Tibial artery (tissue), 4 donors: ENCODE data around the gene LRRFIP1.

Experiments
- DNase-seq, 2 donors: peaks; one replicate each; pipeline ENCODE4 v3.0.0-alpha.2; 2019
- H3K27ac ChIP-seq, 2 donors: fragments of 200-600 bp; sonication (generic) in 1 of 2; 1 replicate in 1 of 2; 2 replicates in 1 of 2; pipeline ENCODE4 v1.5.1; 2018 to 2019; ENCODE audit warnings: mild to moderate bottlenecking in 1 of 2
- H3K27me3 ChIP-seq, 2 donors: fragments of 200-600 bp; sonication (generic) in 1 of 2; one replicate each; pipeline versions ENCODE4 v1.5.1 to v1.6.0; 2016 to 2019
- H3K36me3 ChIP-seq, 3 donors: fragments of 200-600 bp; sonication (generic) in 2 of 3; one replicate each; pipeline ENCODE4 v1.5.1; 2016 to 2019; ENCODE audit warnings: mild to moderate bottlenecking in 2 of 3
- H3K4me1 ChIP-seq, 4 donors: fragments of 200-600 bp; sonication (generic) in 2 of 4; 1 replicate in 3 of 4; 2 replicates in 1 of 4; pipeline ENCODE4 v1.5.1; 2016 to 2019
- H3K4me3 ChIP-seq, 2 donors: fragments of 200-600 bp; sonication (generic) in 1 of 2; 1 replicate in 1 of 2; 2 replicates in 1 of 2; pipeline ENCODE4 v1.5.1; 2018 to 2019; ENCODE audit warnings: mild to moderate bottlenecking in 2 of 2
- H3K9me3 ChIP-seq, 3 donors: fragments of 200-600 bp; sonication (generic) in 1 of 3; one replicate each; pipeline ENCODE4 v1.5.1; 2016 to 2019
- intact Hi-C: fragments of 100-400 bp; cut with DNase I; formaldehyde crosslinking; loops from one replicate; pipeline ENCODE4 v1.15.0; 2023; ENCODE audit warnings: low total_unique reads
- TF ChIP-seq, protein P1 (sequence below), 2 experiments: fragments of 200-600 bp in 1 of 2; fragments of 450-650 bp in 1 of 2; IDR thresholded peaks; one replicate each; pipeline ENCODE4 v1.5.1; 2017 to 2019; ENCODE audit warnings: antibody characterized with exemption in 2 of 2, mild to moderate bottlenecking in 1 of 2, moderate library complexity in 1 of 2

LRRFIP1 gene

DNA sequence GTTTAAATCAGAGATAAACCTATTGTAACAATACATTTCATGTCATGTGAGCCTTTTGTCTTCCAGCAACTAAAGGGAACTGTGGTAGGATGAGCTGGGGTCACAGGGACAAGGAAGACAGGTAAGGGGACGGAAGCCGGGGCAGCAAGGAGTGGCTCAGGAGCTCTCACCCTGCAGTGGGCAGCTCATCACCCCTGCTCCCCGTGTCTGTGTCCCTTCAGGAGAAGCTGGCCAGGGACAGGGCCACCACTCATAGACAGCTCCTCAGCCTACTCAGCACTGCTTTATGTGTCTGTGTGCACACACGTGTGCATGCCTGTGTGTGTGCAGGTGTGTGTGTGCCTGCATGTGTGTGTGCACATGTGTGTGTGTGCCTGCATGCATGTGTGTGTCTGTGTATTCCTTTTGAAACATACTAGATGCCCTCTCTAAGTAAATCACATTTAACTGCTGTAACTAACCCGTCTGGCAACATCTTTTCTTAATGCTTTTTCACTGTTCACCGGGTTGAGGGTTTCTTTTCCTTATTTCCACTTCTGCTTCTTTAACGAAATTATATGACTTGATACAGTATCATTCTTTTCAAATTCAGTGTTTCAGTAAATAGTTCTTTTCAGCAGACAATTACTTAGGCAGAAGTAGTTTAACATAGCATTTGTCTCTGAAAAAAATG, 44.2 kb downstream of the LRRFIP1 start:
- Histone ChIP-seq H3K27ac (peak overlapping the region; percentile 48 to 61), H3K36me3 (no peaks in the 10 kb centered on the region), H3K4me1 (peaks cover 8 to 66% (median 34%) of the 10 kb centered on the region in 4 donors), H3K4me3 (no peak overlapping the region), H3K27me3 (no peaks in the 10 kb centered on the region), H3K9me3 (no peaks in the 10 kb centered on the region)
- peak in 1 of 2 donors; percentile 55 for DNase-seq
- TF ChIP-seq, protein P1, sequence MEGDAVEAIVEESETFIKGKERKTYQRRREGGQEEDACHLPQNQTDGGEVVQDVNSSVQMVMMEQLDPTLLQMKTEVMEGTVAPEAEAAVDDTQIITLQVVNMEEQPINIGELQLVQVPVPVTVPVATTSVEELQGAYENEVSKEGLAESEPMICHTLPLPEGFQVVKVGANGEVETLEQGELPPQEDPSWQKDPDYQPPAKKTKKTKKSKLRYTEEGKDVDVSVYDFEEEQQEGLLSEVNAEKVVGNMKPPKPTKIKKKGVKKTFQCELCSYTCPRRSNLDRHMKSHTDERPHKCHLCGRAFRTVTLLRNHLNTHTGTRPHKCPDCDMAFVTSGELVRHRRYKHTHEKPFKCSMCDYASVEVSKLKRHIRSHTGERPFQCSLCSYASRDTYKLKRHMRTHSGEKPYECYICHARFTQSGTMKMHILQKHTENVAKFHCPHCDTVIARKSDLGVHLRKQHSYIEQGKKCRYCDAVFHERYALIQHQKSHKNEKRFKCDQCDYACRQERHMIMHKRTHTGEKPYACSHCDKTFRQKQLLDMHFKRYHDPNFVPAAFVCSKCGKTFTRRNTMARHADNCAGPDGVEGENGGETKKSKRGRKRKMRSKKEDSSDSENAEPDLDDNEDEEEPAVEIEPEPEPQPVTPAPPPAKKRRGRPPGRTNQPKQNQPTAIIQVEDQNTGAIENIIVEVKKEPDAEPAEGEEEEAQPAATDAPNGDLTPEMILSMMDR (IDR thresholded peaks at IDR 0.05): no peak
- intact Hi-C loops: loop anchor here (5.0 kb wide), 1 partner anchor 71 kb away; no protein-coding TSS in a partner anchor

DNA sequence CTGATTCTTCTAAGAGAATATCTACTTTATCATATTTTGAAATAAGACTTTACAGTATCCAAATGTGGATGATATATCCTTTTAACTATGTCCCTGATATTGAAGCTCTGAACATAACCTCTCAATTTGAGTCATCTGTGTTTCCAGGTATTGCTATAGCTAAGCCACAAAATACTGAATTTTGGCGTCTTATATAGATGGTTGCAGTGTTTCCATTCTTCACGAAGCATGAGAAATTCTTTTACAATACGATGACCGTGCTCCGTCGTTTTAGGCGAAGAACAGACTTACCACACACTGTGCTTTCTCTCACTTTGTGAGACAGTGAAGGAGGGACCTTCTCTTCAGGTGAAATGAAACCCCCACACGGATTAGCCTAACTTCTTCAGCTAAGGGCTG, 45.3 kb downstream of the LRRFIP1 start:
- no peaks in the 10 kb centered on the region for H3K9me3 ChIP-seq
- DNase-seq: no peak
- intact Hi-C loops: loop anchor here (5.0 kb wide), 1 partner anchor 70 kb away; no protein-coding TSS in a partner anchor
- H3K36me3 ChIP-seq: no peaks in the 10 kb centered on the region
- H3K4me3 ChIP-seq: no peak overlapping the region
- H3K4me1 ChIP-seq: peaks cover 8 to 77% (median 36%) of the 10 kb centered on the region in 4 donors
- no peaks in the 10 kb centered on the region for H3K27me3 ChIP-seq
- TF ChIP-seq, protein P1 (IDR thresholded peaks at IDR 0.05): no peak
- H3K27ac ChIP-seq: peak overlapping the region; percentile 84 to 85

DNA sequence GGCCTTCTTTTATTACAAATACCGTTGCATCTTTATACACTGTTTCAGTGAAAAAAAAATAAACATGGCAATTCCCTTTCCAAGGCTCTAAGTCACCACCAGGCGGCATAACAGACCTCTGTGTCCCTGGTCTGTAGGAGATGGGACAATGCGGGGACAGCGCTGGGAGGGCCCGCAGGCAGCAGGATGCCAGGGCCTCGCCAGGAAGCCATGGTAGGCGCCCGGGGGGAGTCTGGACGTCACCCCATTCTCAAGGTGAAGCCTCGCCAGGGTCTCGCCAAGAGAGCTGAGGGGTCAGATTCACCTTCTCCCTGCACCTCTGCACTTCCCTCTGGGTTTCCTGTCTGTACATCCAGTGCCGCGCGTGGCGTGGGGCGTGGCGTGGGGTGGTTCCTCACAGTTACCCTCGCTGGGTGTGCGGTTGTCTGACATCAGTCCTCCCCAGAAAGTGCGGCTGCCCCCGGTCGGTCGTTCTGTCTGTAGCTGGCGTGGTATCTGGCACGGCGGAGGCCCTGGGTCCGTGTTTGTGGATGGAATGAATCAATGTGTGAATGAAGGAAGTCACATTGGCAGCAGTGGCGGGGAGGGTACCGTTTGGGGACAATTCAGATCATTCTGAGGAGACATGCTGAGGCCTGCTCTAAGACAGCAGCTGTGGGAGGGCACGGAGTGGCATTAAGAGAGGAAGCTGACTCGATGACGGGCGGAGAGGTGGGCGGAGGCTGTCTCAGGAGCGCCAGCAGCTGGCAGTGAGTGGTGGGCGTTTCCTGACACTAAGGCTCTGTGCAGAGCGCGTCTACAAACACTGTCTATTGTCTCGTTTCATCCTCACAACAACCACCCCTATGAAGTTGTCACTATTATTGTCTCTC, 46.0 kb downstream of the LRRFIP1 start:
- H3K4me1 ChIP-seq: peaks cover 8 to 83% (median 39%) of the 10 kb centered on the region in 4 donors
- peak overlapping the region; percentile 84 to 85 for H3K27ac ChIP-seq
- peak; percentile 67 to 81 for DNase-seq
- no peaks in the 10 kb centered on the region for H3K27me3 ChIP-seq
- TF ChIP-seq, protein P1 (IDR thresholded peaks at IDR 0.05): peak; percentile 61 to 82
- intact Hi-C loops: loop anchor here (5.0 kb wide), 1 partner anchor 69 kb away; no protein-coding TSS in a partner anchor
- no peaks in the 10 kb centered on the region for H3K36me3 ChIP-seq
- H3K9me3 ChIP-seq: no peaks in the 10 kb centered on the region
- H3K4me3 ChIP-seq: peak overlapping the region; percentile 3 to 35

DNA sequence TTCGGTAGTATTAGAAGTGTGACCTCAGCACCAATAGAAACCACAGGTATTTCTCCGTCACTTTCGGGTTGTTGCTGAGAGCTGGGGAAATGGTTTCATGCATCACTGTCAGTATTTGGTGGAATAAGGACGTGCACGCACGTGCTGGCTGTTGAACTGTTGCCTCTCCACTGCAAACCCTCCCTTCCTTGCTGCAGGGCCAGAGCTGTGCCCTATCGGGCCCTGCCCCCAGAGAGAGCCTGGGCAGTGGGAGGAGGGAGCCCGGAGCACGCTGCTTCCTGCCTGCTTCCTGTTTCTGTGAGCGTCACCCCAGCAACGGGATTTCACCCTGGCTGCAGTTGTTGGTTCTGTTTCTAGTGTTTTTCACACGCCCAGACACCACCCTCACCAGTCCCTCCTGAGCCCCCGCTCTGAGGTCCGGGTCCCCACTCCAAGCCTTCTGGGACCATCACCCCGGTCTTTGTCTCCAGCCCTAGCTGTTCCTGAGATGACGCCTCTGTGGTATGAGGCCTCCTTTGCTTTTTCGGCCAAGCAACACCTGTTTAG, 47.4 kb downstream of the LRRFIP1 start:
- peaks cover 8 to 85% (median 44%) of the 10 kb centered on the region in 4 donors for H3K4me1 ChIP-seq
- peak overlapping the region; percentile 30 to 38 for H3K4me3 ChIP-seq
- DNase-seq: peak; percentile 92 to 94
- no peaks in the 10 kb centered on the region for H3K36me3 ChIP-seq
- H3K27ac ChIP-seq: peak overlapping the region; percentile 84 to 85
- TF ChIP-seq, protein P1 (IDR thresholded peaks at IDR 0.05): peak; percentile 28 to 42
- intact Hi-C loops: loop anchor here (5.0 kb wide), 1 partner anchor 67 kb away; no protein-coding TSS in a partner anchor
- no peaks in the 10 kb centered on the region for H3K9me3 ChIP-seq
- no peaks in the 10 kb centered on the region for H3K27me3 ChIP-seq

DNA sequence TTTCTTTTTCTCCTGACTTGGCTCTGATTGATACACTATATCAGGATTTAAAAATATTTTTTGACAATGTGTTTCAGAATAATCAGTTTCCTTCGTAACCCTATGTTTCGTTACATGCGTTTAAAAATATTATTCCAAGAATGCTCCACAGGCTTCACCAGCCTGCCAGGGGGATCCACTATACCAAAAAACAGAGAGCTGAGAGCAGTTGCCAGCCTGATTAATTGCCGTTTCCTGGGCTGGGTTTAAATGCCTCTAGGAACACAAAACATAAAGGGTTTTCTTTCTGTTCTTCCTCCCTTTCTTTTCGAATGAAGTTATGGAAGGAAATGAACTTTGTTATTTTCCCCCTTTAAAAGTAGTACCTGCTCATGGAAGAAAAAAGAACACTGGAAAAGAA, 47.9 kb downstream of the LRRFIP1 start:
- Histone ChIP-seq H3K4me1 (peaks cover 8 to 81% (median 41%) of the 10 kb centered on the region in 4 donors), H3K4me3 (peak overlapping the region; percentile 30 to 38), H3K9me3 (no peaks in the 10 kb centered on the region), H3K27me3 (no peaks in the 10 kb centered on the region), H3K36me3 (no peaks in the 10 kb centered on the region), H3K27ac (peak overlapping the region; percentile 84 to 85)
- intact Hi-C loops: no loop called here
- TF ChIP-seq, protein P1 (IDR thresholded peaks at IDR 0.05): no peak
- DNase-seq: no peak
